ENCODE measurements around the gene PCIF1. TPM values are rescaled to one million over a fixed set of nuclear protein-coding genes. Genes with fewer than 3 reads are reported as not detected.
"Not testable (repeated sequence)": the region's sequence is repeated elsewhere in the genome, so short reads cannot be mapped to it uniquely, and the experiment has no call there.

PCIF1 gene
- total and polyA plus RNA-seq, 9 of the 15 experiments (the other 6 are each of a cell fraction or from before 2014, with no cell fraction given) = 5.8 to 29.4 (median 11.3) TPM

DNA sequence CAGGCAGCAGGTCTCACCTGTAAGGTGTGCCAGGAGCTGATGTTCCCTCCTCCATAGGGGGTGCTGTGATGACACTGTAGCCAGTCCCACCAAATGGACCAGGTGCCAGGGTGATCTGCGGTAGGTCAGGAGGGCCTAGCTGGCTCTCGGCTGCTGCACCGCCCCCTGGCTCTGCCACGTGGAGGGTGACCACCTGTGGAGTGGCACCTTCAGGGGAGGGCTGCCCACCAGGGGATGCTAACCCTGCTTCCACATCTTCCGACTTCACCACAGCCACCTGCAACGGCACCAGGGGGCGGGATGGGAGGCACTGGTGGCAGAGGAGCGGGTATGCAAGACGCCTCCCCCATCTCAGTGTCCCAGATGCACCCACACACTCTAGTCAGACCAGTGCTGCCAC, 19.2 kb downstream of the PCIF1 start:
- no peak overlapping the region for H3K4me3 ChIP-seq
- no TSS peak for BruUV-seq (replicated peaks)
- H3K27ac ChIP-seq (ENCODE audit: extremely low read depth, low read depth, low read length) = no peak overlapping the region
- no peaks in the 10 kb centered on the region for H3K79me2 ChIP-seq (ENCODE audit: control insufficient read depth, insufficient read depth, low read length)
- H3K4me1 ChIP-seq (replicated peaks in 1 of 2; ENCODE audit: control insufficient read depth in 2 of 2, insufficient read depth in 2 of 2, low read length in 2 of 2) = peaks cover 0 to 11% of the 10 kb centered on the region in 2 experiments; a peak in 1 of 5 replicates
- H4K20me1 ChIP-seq (replicated peaks; ENCODE audit: control insufficient read depth, insufficient read depth, low read length) = no peaks in the 10 kb centered on the region
- ChIA-PET CTCF (ENCODE audit: low intra/inter-chr PET ratio) (no interaction called here), POLR2A (interaction anchor here (1.5 to 2.4 kb wide), 3 partner anchors 7 to 19 kb away, joined by 5 to 10 read pairs (median 7); no protein-coding TSS in a partner anchor)
- H3K36me3 ChIP-seq (ENCODE audit: control insufficient read depth, insufficient read depth, low read length) = peaks cover 66% of the 10 kb centered on the region; the same call in 2 of the 3 replicates
- H3K9me1 ChIP-seq (ENCODE audit: control insufficient read depth, insufficient read depth, low read length) = no peaks in the 10 kb centered on the region
- H3K9me3 ChIP-seq (replicated peaks; ENCODE audit: control insufficient read depth, insufficient read depth, low read depth, low read length) = no peaks in the 10 kb centered on the region
- H2AFZ ChIP-seq (ENCODE audit: low read depth, low read length) = no peak overlapping the region
- H3K27me3 ChIP-seq (ENCODE audit: control insufficient read depth in 2 of 2, insufficient read depth in 2 of 2, low read length in 2 of 2) = no peaks in the 10 kb centered on the region
- TF ChIP-seq CBX3 (IDR thresholded peaks at IDR 0.05; ENCODE audit: borderline replicate concordance in 1 of 2, low read length in 2 of 2) = no peak
- TF ChIP-seq POLR2G (IDR thresholded peaks at IDR 0.05; ENCODE audit: low read depth, low read length) = peak; percentile 54
- 0 out of 2 replicates have a peak, but pooled peaks have one; percentile 27 for TF ChIP-seq RBFOX2 (IDR thresholded peaks at IDR 0.05; ENCODE audit: low read depth, low read length)
- in situ Hi-C loops (cut with MboI) (no loop called here), intact Hi-C loops (cut with micrococcal nuclease) (no loop called here)
- H3K9ac ChIP-seq (ENCODE audit: insufficient read depth in 1 of 2, low read depth in 2 of 2, low read length in 2 of 2) = peak overlapping the region in 1 of 2 experiments; percentile 23; a peak in 1 of 4 replicates
- 92% methylated on average over 9 of the region's 9 CpGs for WGBS (ENCODE audit: insufficient coverage, low coverage, missing lambda C conversion rate)
- ATAC-seq (no peak), FAIRE-seq (no peak), DNase-seq (ENCODE audit: extremely low read depth in 1 of 4, low spot score in 3 of 4) (no peak)
- no peak overlapping the region for H3K4me2 ChIP-seq (ENCODE audit: insufficient read depth, low read length)

DNA sequence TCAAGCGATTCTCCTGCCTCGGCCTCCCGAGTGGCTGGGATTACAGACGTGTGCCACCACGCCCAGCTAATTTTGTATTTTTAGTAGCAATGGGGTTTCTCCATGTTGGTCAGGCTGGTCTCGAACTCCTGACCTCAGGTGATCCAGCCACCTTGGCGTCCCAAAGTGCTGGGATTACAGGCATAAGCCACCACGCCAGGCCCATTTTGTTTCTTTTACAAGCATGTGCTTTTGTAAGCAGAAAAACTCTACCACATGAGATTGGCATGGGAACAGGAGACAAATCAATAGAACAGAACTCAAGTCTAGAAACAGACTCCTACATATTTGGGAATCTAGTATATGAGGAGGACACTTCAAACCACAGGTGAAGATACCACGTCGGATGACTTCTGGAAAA, 21.8 kb downstream of the PCIF1 start:
- H3K27me3 ChIP-seq (ENCODE audit: control insufficient read depth in 2 of 2, insufficient read depth in 2 of 2, low read length in 2 of 2); H3K4me2 ChIP-seq (ENCODE audit: insufficient read depth, low read length); intact Hi-C loops (cut with micrococcal nuclease); H3K9me3 ChIP-seq (replicated peaks; ENCODE audit: control insufficient read depth, insufficient read depth, low read depth, low read length); H3K4me3 ChIP-seq; H3K27ac ChIP-seq (ENCODE audit: extremely low read depth, low read depth, low read length); H3K79me2 ChIP-seq (ENCODE audit: control insufficient read depth, insufficient read depth, low read length); H3K4me1 ChIP-seq (replicated peaks in 1 of 2; ENCODE audit: control insufficient read depth in 2 of 2, insufficient read depth in 2 of 2, low read length in 2 of 2); H3K9ac ChIP-seq (ENCODE audit: insufficient read depth in 1 of 2, low read depth in 2 of 2, low read length in 2 of 2); H2AFZ ChIP-seq (ENCODE audit: low read depth, low read length); H4K20me1 ChIP-seq (replicated peaks; ENCODE audit: control insufficient read depth, insufficient read depth, low read length); ATAC-seq; CTCF ChIA-PET (ENCODE audit: low intra/inter-chr PET ratio); POLR2A ChIA-PET; DNase-seq (ENCODE audit: extremely low read depth in 1 of 4, low spot score in 3 of 4); FAIRE-seq; H3K9me1 ChIP-seq (ENCODE audit: control insufficient read depth, insufficient read depth, low read length); in situ Hi-C loops (cut with MboI); BruUV-seq (replicated peaks): not testable (repeated sequence)
- 82% methylated on average over 9 of the region's 10 CpGs for WGBS (ENCODE audit: insufficient coverage, low coverage, missing lambda C conversion rate)
- peaks cover 64% of the 10 kb centered on the region; the same call in 2 of the 3 replicates for H3K36me3 ChIP-seq (ENCODE audit: control insufficient read depth, insufficient read depth, low read length)

Data from K562 (cell line).